T47D (cell line): Measurements from ENCODE around the gene SAMD10.
"Not testable (repeated sequence)": the region's sequence is repeated elsewhere in the genome, so short reads cannot be mapped to it uniquely, and the experiment has no call there.

ENCODE experiments used
- DNase-seq, 2 experiments: peaks; one replicate each; pipeline versions ENCODE4 v3.0.0 to v3.0.0-alpha.2; 2011 to 2012; ENCODE audit warnings: low read depth in 1 of 2, low spot score in 1 of 2
- JUND ChIP-seq: IDR thresholded peaks from 2 replicates; pipeline ENCODE4 v1.6.1; 2012; ENCODE audit warnings: low read depth
- in situ Hi-C: cut with HindIII; loops from 2 replicates; pipeline ENCODE4 v1.10.0; 2016; ENCODE audit warnings: low sequenced_read_pairs, low pct_unique_long_range_greater_than_20kb

Gene SAMD10

GRCh38 chr20:63978319-63979228 is 868 bp downstream of the SAMD10 start:
- DNase-seq: peak; percentile 88 to 93
- in situ Hi-C loops: no loop called here
- TF ChIP-seq JUND: no peak

GRCh38 chr20:63977739-63978276 is 1.6 kb downstream of the SAMD10 start:
- no peak for TF ChIP-seq JUND
- no peak for DNase-seq
- in situ Hi-C loops: no loop called here

- no peak for TF ChIP-seq JUND
- in situ Hi-C loops: no loop called here
- no peak for DNase-seq
Measured at GRCh38 chr20:63976980-63977738, 2.3 kb downstream of the SAMD10 start.

- DNase-seq, in situ Hi-C loops: not testable (repeated sequence)
Measured at GRCh38 chr20:63976511-63976910, 2.9 kb downstream of the SAMD10 start.

GRCh38 chr20:63974402-63975200 is 4.8 kb downstream of the SAMD10 start:
- DNase-seq: peak; percentile 4 to 57
- in situ Hi-C loops: no loop called here
- no peak for TF ChIP-seq JUND

GRCh38 chr20:63973636-63974401 is 5.6 kb downstream of the SAMD10 start:
- DNase-seq: peak; percentile 89 to 94
- TF ChIP-seq JUND: no peak
- in situ Hi-C loops: no loop called here

- in situ Hi-C loops: no loop called here
- DNase-seq: no peak
- no peak for TF ChIP-seq JUND
Measured at GRCh38 chr20:63973160-63973479, 6.3 kb downstream of the SAMD10 start.

- TF ChIP-seq JUND: no peak
- no peak for DNase-seq
- in situ Hi-C loops: no loop called here
Measured at GRCh38 chr20:63972312-63973159, 6.9 kb downstream of the SAMD10 start.

- DNase-seq, in situ Hi-C loops: not testable (repeated sequence)
Measured at GRCh38 chr20:63971960-63972311, 7.5 kb downstream of the SAMD10 start.

GRCh38 chr20:63970714-63971431 is 8.6 kb downstream of the SAMD10 start:
- no peak for TF ChIP-seq JUND
- DNase-seq: no peak
- in situ Hi-C loops: no loop called here
